HG03460 (cell line): ENCODE measurements around the gene MPP3.

Source experiments
- ATAC-seq: cut with Tn5 transposase; IDR thresholded peaks from one replicate; pipeline ENCODE4 v1.9.1; 2021; ENCODE audit not compliant: unreplicated experiment

Gene MPP3

GRCh38 chr17:43834106-43834505, 1.2 kb upstream of the MPP3 start:
- ATAC-seq, result no peak

- no peak for ATAC-seq
Measured at GRCh38 chr17:43832168-43832975, 574 bp downstream of the MPP3 start.

GRCh38 chr17:43831633-43832032, 1.3 kb downstream of the MPP3 start:
- ATAC-seq, result no peak

GRCh38 chr17:43830510-43831140, 2.3 kb downstream of the MPP3 start:
- no peak for ATAC-seq

- ATAC-seq, result no peak
Measured at GRCh38 chr17:43829738-43830137, 3.2 kb downstream of the MPP3 start.

GRCh38 chr17:43827596-43827995, 5.3 kb downstream of the MPP3 start:
- ATAC-seq, result no peak

GRCh38 chr17:43826206-43826605, 6.7 kb downstream of the MPP3 start:
- no peak for ATAC-seq

GRCh38 chr17:43825567-43825966, 7.4 kb downstream of the MPP3 start:
- no peak for ATAC-seq

GRCh38 chr17:43823350-43824084, 9.4 kb downstream of the MPP3 start:
- no peak for ATAC-seq

- ATAC-seq, result no peak
Measured at GRCh38 chr17:43822570-43823190, 10.3 kb downstream of the MPP3 start.

- ATAC-seq, result no peak
Measured at GRCh38 chr17:43820759-43821158, 12.2 kb downstream of the MPP3 start.

GRCh38 chr17:43818966-43819365, 14.0 kb downstream of the MPP3 start:
- no peak for ATAC-seq

- no peak for ATAC-seq
Measured at GRCh38 chr17:43817826-43818225, 15.1 kb downstream of the MPP3 start.

- no peak for ATAC-seq
Measured at GRCh38 chr17:43816336-43817320, 16.3 kb downstream of the MPP3 start.

- ATAC-seq, result no peak
Measured at GRCh38 chr17:43814714-43815113, 18.2 kb downstream of the MPP3 start.

- no peak for ATAC-seq
Measured at GRCh38 chr17:43814026-43814425, 18.9 kb downstream of the MPP3 start.

GRCh38 chr17:43813386-43813785, 19.6 kb downstream of the MPP3 start:
- ATAC-seq, result no peak

GRCh38 chr17:43812396-43813265, 20.3 kb downstream of the MPP3 start:
- ATAC-seq, result no peak

GRCh38 chr17:43810823-43811222, 22.1 kb downstream of the MPP3 start:
- no peak for ATAC-seq
